Ascending aorta (tissue), 2 donors: Measurements from ENCODE around the gene TOR3A. TPM values are rescaled to one million over a fixed set of nuclear protein-coding genes. Genes with fewer than 3 reads are reported as not detected.
A peak's percentile ranks its signal among the peaks of the same experiment; 100 is the strongest.

Source experiments
- DNase-seq, 2 donors: peaks; one replicate each; pipeline ENCODE4 v3.0.0-alpha.2; 2019; ENCODE audit warnings: low spot score in 2 of 2
- H3K27ac ChIP-seq, 2 donors: fragments of 200-600 bp; sonication (generic); one replicate each; pipeline ENCODE4 v1.5.1; 2016 to 2017; ENCODE audit warnings: mild to moderate bottlenecking in 1 of 2
- H3K27me3 ChIP-seq: fragments of 200-600 bp; sonication (generic); one replicate; pipeline ENCODE4 v1.5.1; 2017
- H3K36me3 ChIP-seq, 2 donors: fragments of 200-600 bp; sonication (generic); one replicate each; pipeline ENCODE4 v1.5.1; 2016
- H3K4me1 ChIP-seq, 2 donors: fragments of 200-600 bp; sonication (generic); one replicate each; pipeline ENCODE4 v1.5.1; 2016 to 2017; ENCODE audit warnings: mild to moderate bottlenecking in 1 of 2
- H3K4me3 ChIP-seq, 2 donors: fragments of 200-600 bp; sonication (generic); one replicate each; pipeline ENCODE4 v1.5.1; 2016 to 2017; ENCODE audit warnings: mild to moderate bottlenecking in 1 of 2
- H3K9me3 ChIP-seq, 2 donors: fragments of 200-600 bp; sonication (generic); one replicate each; pipeline ENCODE4 v1.5.1; 2016
- CTCF ChIP-seq, 3 experiments: fragments of 200-600 bp in 2 of 3; fragments of 450-650 bp in 1 of 3; sonication (generic) in 2 of 3; IDR thresholded peaks; one replicate each; pipeline ENCODE4 v1.5.1; 2016 to 2019; ENCODE audit warnings: antibody characterized with exemption in 3 of 3, mild to moderate bottlenecking in 1 of 3, moderate library complexity in 1 of 3
- intact Hi-C: fragments of 100-400 bp; cut with DNase I; formaldehyde crosslinking; loops from one replicate; pipeline ENCODE4 v1.15.1; 2023
- total RNA-seq: library from RNA; depleted of rRNA; stranded (reverse); fragments of >200 nt; gene quantifications from one replicate; pipeline ENCODE4 v1.1.0, GENCODE V29; 2016

TOR3A gene
- total RNA-seq, 1 donor from 2014 or later, result 109 TPM

GRCh38 chr1:179119513-179119912 is 37.6 kb downstream of the TOR3A start:
- Histone ChIP-seq H3K27ac (no peak overlapping the region), H3K9me3 (no peaks in the 10 kb centered on the region), H3K4me3 (no peak overlapping the region), H3K27me3 (no peaks in the 10 kb centered on the region), H3K36me3 (peaks cover 27 to 53% of the 10 kb centered on the region in 2 donors), H3K4me1 (peaks cover 0 to 3% of the 10 kb centered on the region in 2 donors)
- TF ChIP-seq CTCF (IDR thresholded peaks at IDR 0.05), result no peak
- intact Hi-C loops, result loop anchor here (1.0 kb wide), 1 partner anchor 74 kb away; no protein-coding TSS in a partner anchor
- no peak for DNase-seq

- Histone ChIP-seq H3K4me1 (peaks cover 0 to 3% of the 10 kb centered on the region in 2 donors), H3K27me3 (no peaks in the 10 kb centered on the region), H3K27ac (no peak overlapping the region), H3K9me3 (no peaks in the 10 kb centered on the region), H3K4me3 (no peak overlapping the region), H3K36me3 (peaks cover 27 to 51% of the 10 kb centered on the region in 2 donors)
- intact Hi-C loops, result loop anchor here (1.0 to 5.0 kb wide), 4 partner anchors 38 to 248 kb away; partner anchors contain the start of genes ABL2 and TOR3A
- TF ChIP-seq CTCF (IDR thresholded peaks at IDR 0.05), result no peak
- DNase-seq, result no peak
These were observed 38.9 kb downstream of the TOR3A start for GRCh38 chr1:179120736-179121135.

- peak overlapping the region in 1 of 2 donors; percentile 20 for H3K27ac ChIP-seq
- no peaks in the 10 kb centered on the region for H3K9me3 ChIP-seq
- peaks cover 27 to 45% of the 10 kb centered on the region in 2 donors for H3K36me3 ChIP-seq
- TF ChIP-seq CTCF (IDR thresholded peaks at IDR 0.05), result peak; percentile 34 to 66 (median 44)
- H3K4me3 ChIP-seq, result no peak overlapping the region
- intact Hi-C loops, result loop anchor here (1.0 to 5.0 kb wide), 4 partner anchors 39 to 247 kb away; partner anchors contain the start of genes ABL2 and TOR3A
- no peaks in the 10 kb centered on the region for H3K27me3 ChIP-seq
- peaks cover 0 to 6% of the 10 kb centered on the region in 2 donors for H3K4me1 ChIP-seq
- DNase-seq, result no peak
These were observed 39.5 kb downstream of the TOR3A start for GRCh38 chr1:179121159-179121938.

GRCh38 chr1:179124873-179125272 is 43.0 kb downstream of the TOR3A start:
- no peak for TF ChIP-seq CTCF (IDR thresholded peaks at IDR 0.05)
- Histone ChIP-seq H3K27me3 (no peaks in the 10 kb centered on the region), H3K4me3 (no peak overlapping the region), H3K27ac (peak overlapping the region in 1 of 2 donors; percentile 77), H3K9me3 (no peaks in the 10 kb centered on the region), H3K36me3 (peaks cover 3 to 11% of the 10 kb centered on the region in 2 donors), H3K4me1 (peaks cover 0 to 27% of the 10 kb centered on the region in 2 donors)
- intact Hi-C loops, result loop anchor here (5.0 kb wide), 2 partner anchors 52 to 102 kb away; partner anchors contain the start of gene ABL2
- no peak for DNase-seq

- Histone ChIP-seq H3K9me3 (no peaks in the 10 kb centered on the region), H3K4me1 (peaks cover 0 to 25% of the 10 kb centered on the region in 2 donors), H3K27ac (peak overlapping the region; percentile 72 to 77), H3K4me3 (no peak overlapping the region), H3K27me3 (no peaks in the 10 kb centered on the region), H3K36me3 (peaks cover 0 to 9% of the 10 kb centered on the region in 2 donors)
- DNase-seq, result peak in 1 of 2 donors; percentile 84
- intact Hi-C loops, result loop anchor here (5.0 kb wide), 1 partner anchor 51 kb away; no protein-coding TSS in a partner anchor
- TF ChIP-seq CTCF (IDR thresholded peaks at IDR 0.05), result no peak
These were observed 44.6 kb downstream of the TOR3A start for GRCh38 chr1:179126338-179127060.
